Cerebellar nuclear complex (tissue), 1 donor: ENCODE data around the gene ELOB.
"Not testable (repeated sequence)": the region's sequence is repeated elsewhere in the genome, so short reads cannot be mapped to it uniquely, and the experiment has no call there.

Experiments
- DNase-seq, 2 experiments: peaks; one replicate each; lab custom pipeline; 2025; lab: John Stamatoyannopoulos, UW

The ELOB gene

DNA sequence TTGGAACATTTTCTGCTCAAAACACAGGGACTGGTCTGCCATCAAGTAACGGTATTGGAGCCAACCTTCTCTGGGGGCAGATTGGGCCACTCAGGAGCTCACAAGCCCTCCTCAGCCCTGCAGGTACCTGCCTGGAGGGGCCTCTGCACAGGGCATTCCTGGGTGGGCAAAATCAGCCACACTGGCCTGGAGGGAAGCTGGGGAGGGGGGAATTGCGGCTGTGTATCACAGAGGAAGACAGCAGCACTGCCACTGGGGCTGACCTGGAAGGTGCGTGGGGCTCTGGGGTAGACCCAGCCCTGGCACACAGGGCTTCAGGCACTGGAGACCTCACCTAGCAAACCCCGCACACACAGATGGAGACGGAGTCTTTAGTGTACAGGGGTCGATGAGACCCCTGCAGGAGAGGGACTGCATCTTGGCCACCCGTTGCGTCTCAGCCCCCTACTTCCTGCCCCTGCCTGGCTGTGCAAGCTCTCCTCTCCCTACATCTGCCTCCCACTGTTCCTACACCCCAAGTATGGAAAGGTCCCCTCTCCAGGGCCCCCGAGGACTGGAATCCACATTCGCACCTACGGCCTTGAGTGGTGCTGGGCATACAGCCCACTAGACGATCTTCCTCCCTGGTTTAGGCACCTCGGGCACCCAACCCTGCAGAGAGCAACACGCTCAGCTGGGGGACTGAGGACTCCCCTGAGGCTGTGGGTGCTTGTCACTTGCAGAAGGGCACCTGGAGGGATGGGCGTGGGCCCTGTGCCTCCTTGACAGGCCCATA, 31.8 kb downstream of the ELOB start:
- no peak for DNase-seq

- DNase-seq = no peak
Observed at GRCh38 chr16:2744711-2745110, 32.4 kb downstream of the ELOB start.

DNA sequence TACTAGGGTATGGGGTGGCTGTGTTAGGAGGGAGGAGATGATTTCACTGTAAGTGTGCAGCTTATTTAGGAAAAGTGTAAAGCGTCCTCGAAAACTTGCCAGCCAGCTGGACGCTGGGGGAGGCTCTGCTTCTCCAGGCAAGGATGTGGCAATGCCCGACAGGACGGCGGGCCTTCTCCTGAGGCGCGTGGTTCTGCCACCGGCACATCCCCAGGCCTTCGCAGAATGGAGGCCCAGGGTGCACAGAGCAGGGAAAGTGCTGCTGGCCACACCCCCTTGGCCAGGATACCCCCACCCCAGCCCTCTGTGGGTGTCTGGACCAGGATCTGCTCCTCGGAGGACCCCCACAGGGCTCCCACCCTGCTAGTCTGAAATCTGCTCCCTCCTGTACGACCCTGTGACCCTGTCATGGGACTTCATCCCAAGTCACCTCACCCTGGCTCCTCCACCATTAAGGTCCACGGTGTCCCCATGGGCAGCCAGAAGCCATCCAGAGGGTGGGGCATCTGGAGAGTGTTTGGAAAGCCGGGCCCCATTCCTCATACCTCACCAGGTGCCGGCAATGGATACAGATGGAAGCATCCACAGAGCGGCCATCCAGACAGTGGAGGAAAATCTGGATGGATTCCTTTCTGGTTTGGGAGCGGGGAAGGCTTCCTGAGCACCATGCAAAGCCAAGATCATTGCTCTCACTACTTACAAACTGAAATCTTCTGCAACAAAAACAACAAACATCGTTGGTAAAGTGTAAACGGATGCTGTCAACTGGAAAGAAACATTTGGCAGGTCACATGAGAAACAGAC, 33.9 kb downstream of the ELOB start:
- no peak for DNase-seq

DNA sequence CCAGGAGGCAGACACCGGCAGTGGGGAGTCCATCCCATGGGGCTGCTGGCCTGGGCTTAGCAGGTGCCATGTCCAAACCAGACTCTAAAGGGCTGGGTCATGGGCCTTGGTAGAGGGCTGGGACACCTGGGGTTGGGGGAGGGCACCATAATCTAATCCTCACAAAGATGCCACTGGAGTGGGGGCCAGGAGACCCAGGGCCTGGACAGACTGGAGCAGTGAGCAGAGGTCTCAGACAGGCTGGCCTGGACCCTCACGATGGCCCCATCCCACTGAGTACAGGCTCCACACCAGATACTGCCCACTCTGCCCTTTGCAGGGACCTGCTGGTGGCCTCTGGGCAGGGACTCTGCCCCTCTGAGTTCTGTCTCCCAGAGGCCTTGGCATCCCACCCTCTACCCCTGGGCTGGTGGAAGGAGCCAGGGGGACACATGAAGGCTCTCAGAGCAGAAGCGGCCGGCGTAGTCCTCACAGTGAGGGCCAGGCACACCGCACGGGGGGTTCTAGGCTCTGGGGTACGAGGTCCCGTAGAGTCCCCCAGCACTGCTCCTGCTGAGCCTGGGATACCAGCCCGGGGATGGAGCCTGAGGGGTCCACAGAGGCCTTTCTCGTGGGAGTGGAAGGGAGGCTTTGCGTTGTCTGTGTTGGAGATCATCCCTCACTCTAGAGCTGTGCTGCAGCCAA, 34.6 kb downstream of the ELOB start:
- DNase-seq = no peak

GRCh38 chr16:2741168-2741567, 35.9 kb downstream of the ELOB start:
- no peak for DNase-seq

- DNase-seq = no peak
Observed at GRCh38 chr16:2740476-2740875, 36.6 kb downstream of the ELOB start.

DNA sequence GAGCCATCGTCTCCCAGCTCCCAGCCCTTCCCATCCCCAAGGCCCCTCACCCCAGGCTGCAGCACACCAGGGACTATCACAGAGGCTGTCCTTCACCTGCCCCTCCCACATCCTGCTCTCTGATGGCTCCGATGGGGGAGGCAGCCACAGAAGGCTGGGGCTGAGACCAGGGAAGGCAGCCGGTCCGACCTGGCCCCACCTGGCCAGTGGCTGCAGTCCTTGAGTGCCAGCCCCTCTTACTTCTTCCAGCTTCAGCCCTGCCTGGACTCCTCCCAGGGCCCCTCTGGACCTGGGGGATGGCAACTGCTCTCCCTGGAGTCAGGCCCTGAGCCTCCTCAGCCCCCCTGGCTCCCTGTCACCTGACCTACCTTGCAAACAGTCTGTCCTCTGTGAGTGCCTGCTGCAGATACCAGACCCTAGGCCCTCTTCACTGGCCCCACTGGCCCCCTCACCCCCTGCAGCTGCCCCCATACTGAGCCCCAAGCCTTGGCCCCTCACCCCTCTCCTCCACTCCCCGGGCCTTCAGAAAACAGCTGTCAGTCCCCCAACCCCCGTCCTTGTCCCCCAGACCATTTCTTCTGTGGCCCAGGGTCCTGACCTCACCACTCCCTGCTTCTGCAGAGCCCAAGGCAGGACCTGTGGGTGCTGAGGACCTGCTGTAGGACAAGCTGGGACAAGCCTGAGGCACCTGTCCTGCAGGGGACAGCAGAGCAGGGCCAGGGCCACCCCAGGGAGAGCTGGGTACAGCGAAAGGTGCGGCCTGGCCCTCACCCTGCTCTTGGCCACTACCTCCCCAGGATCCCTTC, 37.3 kb downstream of the ELOB start:
- DNase-seq = no peak

GRCh38 chr16:2738615-2739014, 38.5 kb downstream of the ELOB start:
- no peak for DNase-seq

DNA sequence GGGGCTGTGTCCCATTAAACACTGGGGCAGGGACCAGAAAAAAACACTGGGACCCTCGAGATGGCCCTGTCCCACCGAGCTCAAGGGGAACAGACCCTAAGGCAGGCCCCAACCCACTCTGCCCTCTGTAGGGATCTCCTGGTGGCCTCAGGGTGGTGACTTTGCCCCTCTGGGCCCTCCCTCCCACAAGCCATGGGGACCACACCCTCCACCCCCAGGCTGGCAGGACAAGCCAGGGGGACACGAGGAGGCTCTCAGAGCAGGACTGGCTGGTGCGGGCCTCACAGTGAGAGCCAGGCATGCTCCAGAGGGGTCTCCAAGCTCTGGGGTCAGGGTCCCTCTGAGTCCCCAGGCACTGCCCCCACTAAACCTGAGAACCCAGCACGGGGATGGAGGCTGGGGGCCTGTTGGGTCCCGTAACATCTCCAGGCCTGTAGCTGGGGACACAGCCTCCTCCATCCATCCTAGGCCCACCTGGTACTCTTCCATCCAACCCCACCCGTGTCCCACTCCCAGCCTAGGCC, 39.1 kb downstream of the ELOB start:
- DNase-seq = no peak

DNA sequence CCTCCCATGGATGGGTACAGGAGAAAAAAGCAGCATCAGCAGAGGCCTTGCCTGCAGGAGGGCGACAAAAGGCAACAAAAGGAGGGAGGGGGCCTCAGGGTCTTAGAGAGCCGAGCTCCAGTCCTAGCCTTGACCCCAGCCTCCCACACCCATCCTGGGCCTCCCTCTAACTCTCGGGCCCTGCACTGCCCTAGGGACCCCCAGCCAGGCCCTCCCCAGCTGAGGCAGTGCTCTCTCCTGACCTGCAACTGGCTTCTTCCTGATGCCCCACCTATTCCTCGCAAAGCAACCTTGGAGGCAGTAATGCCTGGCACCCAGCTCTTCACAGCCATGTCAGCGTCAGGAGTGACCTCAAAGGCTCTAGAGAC, 39.9 kb downstream of the ELOB start:
- DNase-seq = no peak

- no peak for DNase-seq
Observed at GRCh38 chr16:2736476-2737237, 40.4 kb downstream of the ELOB start.

DNA sequence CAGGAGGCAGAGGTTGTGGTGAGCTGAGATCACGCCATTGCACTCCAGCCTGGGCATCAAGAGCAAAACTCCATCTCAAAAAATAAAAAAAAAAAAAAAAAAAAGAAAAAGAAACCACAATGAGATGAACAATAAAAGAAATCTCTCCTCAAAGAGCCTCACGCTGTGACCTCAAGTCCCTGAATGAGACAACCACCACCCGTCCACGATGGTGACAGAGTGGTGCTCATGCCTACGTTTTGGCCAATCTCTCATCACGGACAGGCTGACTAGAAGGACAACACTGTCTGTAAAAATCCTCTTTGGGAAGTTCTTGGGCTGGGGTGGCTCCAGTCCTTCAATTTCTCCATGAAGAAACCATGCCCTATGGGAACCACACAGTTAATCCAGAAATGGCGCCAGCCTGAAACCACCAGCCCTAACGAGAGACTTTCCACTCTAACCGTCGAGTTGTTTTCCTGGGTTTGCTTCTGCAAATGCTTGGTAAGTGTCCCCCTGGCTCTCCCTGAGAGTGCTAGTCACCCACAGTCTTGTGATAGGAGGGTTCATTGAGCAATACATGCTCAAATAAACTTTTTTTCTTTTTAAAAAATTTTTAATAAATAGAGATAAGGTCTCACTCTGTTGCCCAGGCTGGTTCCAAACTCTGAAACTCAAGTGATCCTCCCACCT, 42.1 kb downstream of the ELOB start:
- DNase-seq = no peak

- no peak for DNase-seq
Observed at GRCh38 chr16:2728034-2728433, 49.0 kb downstream of the ELOB start.

DNA sequence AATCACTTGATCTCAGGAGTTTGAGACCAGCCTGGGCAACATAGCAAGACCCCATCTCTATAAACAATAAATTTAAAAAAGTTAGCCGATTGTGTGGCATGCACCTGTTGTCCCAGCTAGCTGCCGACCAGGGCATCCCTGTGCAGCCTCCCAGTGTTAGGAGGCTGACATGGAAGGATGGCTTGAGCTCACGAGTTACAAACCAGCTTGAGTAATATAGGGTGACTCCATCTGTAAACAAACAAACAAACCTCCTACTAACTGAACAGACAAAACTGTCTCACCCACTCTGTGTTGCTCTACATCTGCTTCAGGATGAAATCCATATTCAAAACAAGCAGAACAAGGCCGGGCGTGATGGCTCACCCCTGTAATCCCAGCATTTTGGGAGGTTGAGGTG, 50.2 kb downstream of the ELOB start:
- DNase-seq = no peak

GRCh38 chr16:2724816-2725348, 52.2 kb downstream of the ELOB start:
- no peak for DNase-seq

- no peak for DNase-seq
Observed at GRCh38 chr16:2724088-2724676, 52.9 kb downstream of the ELOB start.

GRCh38 chr16:2721634-2722173, 55.4 kb downstream of the ELOB start:
- not testable (repeated sequence) for DNase-seq
